H4 (cell line): ENCODE measurements around the gene PNPLA7. TPM values are rescaled to one million over a fixed set of nuclear protein-coding genes. Genes with fewer than 3 reads are reported as not detected.
A peak's percentile ranks its signal among the peaks of the same experiment; 100 is the strongest.
"Not testable (repeated sequence)": the region's sequence is repeated elsewhere in the genome, so short reads cannot be mapped to it uniquely, and the experiment has no call there.

ENCODE experiments used
- DNase-seq: peaks from one replicate; pipeline ENCODE4 v3.0.0-alpha.2; 2015; ENCODE audit warnings: low spot score
- total RNA-seq: library from RNA; depleted of rRNA; stranded (reverse); fragments of >200 nt; shearing (Covaris generic); gene quantifications from 2 replicates; pipeline ENCODE4 v1.2.3, GENCODE V29; 2014; rRNA removed

Gene PNPLA7
- 0.14 TPM in 1 of 2 replicates, not detected in the other for total RNA-seq

GRCh38 chr9:137550231-137550621 is at the start of gene PNPLA7:
PNPLA7 (minus strand) TSS chr9:137550402; CDS start chr9:137550197, 205 bp downstream.
- DNase-seq = peak; percentile 86

DNA sequence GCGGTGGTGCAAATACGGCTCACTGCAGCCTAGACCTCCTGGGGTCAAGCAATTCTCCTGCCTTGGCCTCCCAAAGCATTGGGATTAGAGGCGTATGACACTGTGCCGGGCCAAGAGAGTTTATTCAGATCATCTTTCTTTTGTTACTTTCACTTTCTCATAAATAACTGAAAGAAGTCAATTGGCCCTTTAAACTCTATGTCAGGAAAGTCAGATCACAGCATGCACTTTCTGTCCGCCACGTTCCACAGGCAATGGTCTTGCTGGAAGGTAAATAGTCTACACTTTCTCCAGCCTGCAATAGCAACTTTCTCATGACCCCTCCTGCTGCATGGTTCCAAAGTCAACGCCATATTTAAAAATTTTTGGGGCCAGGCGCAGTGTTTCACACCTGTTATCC is 48.7 kb upstream of the PNPLA7 start:
- DNase-seq = no peak

- not testable (repeated sequence) for DNase-seq
Measured at GRCh38 chr9:137596577-137596976, 46.4 kb upstream of the PNPLA7 start.

DNA sequence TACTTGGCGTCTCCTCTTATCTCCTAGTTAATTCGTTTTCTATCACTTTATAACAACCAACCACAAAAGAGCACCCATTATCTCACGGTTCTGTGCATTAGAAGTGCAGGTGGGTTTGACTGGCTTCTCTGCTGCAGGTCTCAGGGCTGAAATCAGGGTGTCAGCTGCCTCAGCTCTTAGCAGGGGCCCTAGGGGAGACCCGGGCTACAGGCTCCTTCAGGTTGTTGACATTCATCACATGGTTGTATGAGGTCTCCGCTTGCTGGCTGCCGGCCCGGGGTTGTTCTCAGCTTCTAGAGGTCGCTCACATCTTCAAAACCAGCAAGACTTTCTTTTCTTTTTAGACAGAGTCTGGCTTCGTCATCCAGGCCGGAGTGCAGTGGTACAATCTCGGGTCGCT is 43.0 kb upstream of the PNPLA7 start:
- no peak for DNase-seq

GRCh38 chr9:137592767-137593166 is 42.6 kb upstream of the PNPLA7 start:
- no peak for DNase-seq

DNA sequence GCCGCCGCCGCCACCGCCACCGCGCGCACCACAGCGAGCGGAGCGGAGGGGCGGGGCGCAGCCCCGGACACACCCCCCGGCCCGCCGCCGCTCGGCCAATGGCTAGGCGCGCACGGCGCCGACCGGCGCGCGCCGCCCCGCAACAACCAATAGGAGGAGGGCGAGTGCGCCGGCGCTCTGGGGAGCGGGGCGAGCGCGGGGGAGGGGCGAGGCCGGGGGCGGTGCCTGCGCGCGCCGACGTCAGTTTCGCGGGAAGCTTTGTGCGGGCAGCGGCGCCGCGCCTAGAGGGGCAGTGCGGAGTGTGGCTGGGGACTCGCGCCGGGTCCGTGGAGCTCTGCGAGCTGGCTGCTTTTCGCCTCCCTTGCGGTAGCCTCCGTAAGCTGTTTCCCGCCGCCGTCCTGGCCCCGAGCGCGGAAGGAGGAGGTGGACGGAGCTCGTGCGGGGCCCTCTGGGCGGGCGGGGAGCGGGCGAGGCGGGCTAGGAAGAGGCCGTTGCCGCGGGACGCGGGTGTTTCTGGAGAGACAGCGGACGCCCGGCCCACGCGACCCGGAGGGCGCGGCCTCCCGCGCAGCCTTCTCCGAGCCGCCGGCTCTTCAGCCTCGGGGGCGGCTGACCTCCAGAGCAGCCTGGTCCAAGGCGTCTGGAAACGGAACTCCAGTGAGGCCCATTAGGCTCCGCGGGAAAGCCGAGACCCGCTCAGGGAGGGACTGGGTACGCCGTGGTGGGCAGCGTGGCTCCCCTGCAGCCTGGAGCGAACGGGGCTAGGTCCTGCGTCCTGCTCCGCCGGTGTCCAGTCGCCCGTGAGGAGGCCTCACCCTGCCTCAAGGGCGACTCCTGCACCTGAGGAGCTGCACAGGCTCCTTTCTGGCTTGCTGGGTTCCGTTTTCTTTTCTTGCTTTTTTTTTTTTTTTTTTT is 40.5 kb upstream of the PNPLA7 start, which contains the start of gene ZMYND19:
TSS of gene ZMYND19 (minus strand) at position 44 of the 915 bp plus-strand sequence. CDS start 249 bp downstream, outside the sequence.
- DNase-seq = peak; percentile 66

GRCh38 chr9:137590123-137590468 is 39.9 kb upstream of the PNPLA7 start:
- no peak for DNase-seq

DNA sequence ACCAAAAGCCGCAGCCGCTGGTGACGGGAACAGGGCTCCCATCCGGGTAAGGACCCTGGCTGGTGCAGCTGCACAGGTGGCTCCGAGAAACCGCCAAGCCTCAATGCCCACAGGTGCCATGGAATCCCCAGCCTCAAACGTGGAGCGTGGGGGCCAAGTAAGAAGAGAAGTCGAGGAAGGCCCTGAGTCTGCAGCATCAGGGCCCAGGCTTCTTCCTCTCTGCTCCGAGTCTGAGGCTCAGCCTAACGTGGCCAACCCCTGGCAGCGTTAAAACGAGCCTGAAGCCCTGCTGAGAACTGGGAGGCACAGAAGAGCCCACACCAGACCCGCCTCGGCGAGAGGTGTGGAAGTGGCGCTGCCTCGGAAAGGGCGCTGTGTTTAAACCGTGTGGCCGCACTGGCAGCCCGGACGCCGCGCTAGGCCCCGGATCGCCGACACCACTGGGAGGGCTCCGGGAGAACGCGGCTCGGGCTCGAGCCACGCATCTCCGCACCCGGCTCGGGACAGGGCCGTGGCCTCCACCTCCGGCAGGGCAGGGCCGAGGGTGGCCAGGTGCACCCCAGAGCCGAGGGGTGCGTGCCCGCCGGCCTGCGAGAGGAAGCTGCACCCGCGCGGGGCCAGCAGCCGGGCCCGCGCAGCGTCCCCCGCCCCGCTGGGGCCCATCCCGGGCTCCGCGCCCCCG is 39.4 kb upstream of the PNPLA7 start:
- no peak for DNase-seq

GRCh38 chr9:137588891-137589290 is 38.7 kb upstream of the PNPLA7 start:
- no peak for DNase-seq

- DNase-seq = no peak
Measured at GRCh38 chr9:137588311-137588710, 38.1 kb upstream of the PNPLA7 start.

DNA sequence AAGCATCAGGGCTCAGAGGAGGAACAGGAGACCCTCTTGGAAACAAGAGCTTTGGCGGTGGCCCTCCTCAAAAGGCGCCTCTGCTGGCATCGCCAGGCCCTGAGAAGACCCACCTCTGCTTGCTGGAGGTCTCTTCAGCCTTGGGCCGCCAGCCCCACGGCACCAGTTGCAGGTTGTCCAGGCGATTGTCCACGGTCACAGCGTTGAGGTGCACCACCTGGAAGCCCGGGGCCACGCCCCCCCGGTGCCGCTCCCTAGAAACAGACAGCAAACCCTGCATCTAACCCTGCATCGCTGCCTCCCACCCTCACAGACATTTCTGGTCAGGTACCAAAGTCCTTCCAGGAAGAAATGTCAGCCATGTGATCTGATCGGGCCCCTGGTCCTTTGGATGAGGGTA is 36.7 kb upstream of the PNPLA7 start:
- no peak for DNase-seq

DNA sequence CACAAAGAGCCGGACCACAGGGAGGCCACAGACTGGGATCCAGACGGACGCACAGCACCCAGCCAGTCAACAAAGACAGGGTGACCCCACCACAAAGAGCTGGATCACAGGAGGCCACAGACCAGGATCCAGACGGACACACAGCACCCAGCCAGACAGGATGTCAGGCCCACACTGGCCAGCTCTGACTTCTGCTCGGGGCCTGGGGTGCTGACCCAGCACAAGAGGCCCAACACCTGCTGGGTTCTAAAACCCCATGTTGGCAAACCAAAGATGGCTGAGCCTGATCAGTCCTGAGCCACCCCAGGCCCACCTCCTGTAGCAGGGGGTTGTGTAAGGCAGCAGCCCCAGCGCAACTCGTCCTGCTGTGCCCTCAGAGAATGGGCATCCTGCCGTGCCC is 33.8 kb upstream of the PNPLA7 start:
- DNase-seq = no peak

DNA sequence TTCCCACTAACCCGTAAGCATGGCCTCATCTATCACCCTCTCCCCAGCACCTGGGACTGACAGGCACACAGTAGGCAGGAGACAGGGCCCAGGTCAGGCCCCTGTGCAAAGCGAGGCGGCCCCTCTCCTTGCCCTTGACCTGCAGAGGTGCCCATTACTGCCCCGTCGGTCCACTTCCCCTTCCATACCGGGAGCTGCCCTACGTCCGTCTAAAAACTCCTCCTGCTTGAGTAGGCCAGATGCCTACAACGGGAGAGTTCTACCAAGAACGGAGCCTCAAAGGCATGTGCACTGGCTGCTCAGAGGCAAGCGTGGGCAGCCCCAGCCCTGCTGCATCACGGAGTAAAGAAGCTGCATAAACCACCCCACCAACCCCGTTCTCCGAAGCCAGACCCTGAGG is 33.1 kb upstream of the PNPLA7 start:
- no peak for DNase-seq

DNA sequence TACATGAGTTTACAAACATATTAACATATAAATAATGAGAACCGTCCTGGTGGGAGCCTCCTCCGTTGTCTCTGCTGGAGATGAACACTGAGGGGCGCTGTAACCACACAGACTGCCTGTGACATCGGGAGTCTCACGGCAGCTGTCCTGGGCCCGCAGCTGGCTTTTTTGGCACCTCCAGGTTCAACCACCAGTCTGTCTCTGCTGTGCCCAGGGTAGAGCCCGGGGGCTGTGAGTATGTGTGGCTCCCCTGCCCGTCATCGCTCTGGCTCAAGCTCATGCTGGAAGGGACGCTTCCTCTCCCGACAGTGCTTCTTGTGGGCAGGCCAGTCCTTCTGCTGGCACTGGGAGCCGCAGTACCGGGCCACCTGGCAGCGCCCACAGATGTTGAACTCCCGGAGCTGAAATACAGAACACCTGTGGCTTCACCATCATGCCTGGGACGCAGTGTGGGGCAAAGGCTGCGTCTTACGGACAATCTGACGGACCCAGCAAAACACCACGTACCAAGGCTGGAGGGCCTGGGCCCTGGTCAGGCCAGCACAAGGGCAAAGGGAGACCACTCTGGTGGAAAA is 32.2 kb upstream of the PNPLA7 start:
- DNase-seq = no peak

GRCh38 chr9:137581361-137582285 is 31.4 kb upstream of the PNPLA7 start:
- DNase-seq = no peak

DNA sequence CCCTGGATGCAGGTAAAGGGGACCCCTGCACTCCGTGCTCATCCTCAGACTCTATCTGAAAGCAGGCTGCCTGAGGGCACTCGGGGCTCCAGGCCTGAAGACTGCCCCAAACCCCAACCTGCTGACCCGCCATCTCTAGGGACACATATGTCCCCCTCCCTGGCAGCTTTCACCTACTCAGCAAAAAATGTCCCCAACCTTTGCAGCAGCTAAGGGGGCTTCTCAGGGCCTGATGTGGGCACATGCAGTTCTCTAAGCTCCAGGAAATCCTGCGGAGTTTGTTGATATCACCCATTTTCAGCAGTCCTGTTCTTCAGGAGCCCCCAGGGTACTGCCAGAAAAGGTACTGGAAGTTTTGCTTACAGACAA is 30.7 kb upstream of the PNPLA7 start:
- DNase-seq = no peak

DNA sequence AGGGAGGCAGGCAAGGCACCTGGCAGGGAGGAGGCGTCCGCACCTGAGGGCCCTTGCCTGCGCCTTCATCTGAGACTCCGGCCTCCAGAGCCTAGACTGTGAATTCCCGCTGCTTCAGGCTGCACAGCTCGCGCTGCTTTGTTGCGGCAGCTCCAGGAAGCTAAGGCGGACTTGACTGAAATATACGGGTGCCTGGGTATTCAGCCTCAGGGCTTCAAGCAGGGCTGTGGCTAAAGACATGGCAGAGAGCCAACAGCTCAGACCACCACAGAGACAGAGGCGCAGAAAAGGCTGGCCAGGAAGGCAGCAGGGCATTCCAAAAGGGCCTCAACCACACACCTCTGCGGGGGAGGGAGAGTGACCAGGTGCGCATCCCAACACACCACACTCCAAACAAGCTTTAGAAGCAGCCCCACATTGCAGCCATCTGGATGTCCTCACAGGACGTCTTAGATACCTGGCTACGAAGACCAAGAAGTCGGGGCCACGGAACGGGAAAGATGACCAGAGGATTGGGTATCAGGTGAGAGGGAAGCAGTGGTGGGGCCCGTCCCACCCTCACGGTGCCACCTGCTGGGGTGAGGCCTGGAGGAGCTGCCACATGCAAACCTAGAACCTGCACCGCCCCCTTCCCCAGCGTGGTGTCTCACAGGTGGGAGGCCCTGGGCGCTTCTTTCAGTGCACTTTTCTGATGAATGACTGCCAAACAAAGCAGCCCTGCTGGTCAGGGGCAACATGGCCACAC is 30.2 kb upstream of the PNPLA7 start:
- no peak for DNase-seq

- DNase-seq = no peak
Measured at GRCh38 chr9:137579259-137579604, 29.0 kb upstream of the PNPLA7 start.

GRCh38 chr9:137578518-137579258 is 28.5 kb upstream of the PNPLA7 start, which contains the start of gene DPH7:
DPH7 (minus strand) TSS chr9:137578925; CDS start chr9:137578777, 148 bp downstream.
- peak; percentile 83 for DNase-seq
